DOHH2 (cell line): ENCODE data around the gene NCF4.

Source experiments
- CTCF ChIP-seq: fragments of 200-600 bp; sonication (generic); IDR thresholded peaks from one replicate; pipeline ENCODE4 v1.5.1; 2014; ENCODE audit warnings: antibody characterized with exemption, mild to moderate bottlenecking, low read depth, low read length; ENCODE audit not compliant: poor library complexity, severe bottlenecking
- EZH2phosphoT487 ChIP-seq: fragments of 200-600 bp; sonication (generic); IDR thresholded peaks from 2 replicates; pipeline ENCODE4 v1.6.1; 2017; ENCODE audit warnings: borderline replicate concordance, mild to moderate bottlenecking, antibody characterized with exemption, low read length, moderate library complexity, mixed read lengths

- TF ChIP-seq CTCF (no peak), EZH2phosphoT487 (no peak)
Observed at GRCh38 chr22:36858966-36859365, 1.8 kb upstream of the NCF4 start.
